ENCODE measurements around the gene MIER3. TPM values are rescaled to one million over a fixed set of nuclear protein-coding genes. Genes with fewer than 3 reads are reported as not detected.
A peak's percentile ranks its signal among the peaks of the same experiment; 100 is the strongest.
"Not testable (repeated sequence)": the region's sequence is repeated elsewhere in the genome, so short reads cannot be mapped to it uniquely, and the experiment has no call there.

Gene MIER3
- total and polyA plus RNA-seq, 2 experiments from 2014 or later, result 5.3 to 20.0 TPM

- H3K27me3 ChIP-seq (replicated peaks; ENCODE audit: insufficient read depth), result 0 out of 2 replicates have a peak, but pooled peaks cover 7% of the 10 kb centered on the region
- H3K9me2 ChIP-seq (ENCODE audit: insufficient read depth), result no peaks in the 10 kb centered on the region
- H3K79me2 ChIP-seq (ENCODE audit: insufficient read depth), result no peaks in the 10 kb centered on the region
- H3F3A ChIP-seq (ENCODE audit: insufficient read depth), result no peaks in the 10 kb centered on the region
- TF ChIP-seq EZH2phosphoT487 (IDR thresholded peaks at IDR 0.05; ENCODE audit: insufficient read depth, low read depth), result no peak
- TF ChIP-seq EZH2 (IDR thresholded peaks at IDR 0.05; ENCODE audit: insufficient read depth, poor library complexity, severe bottlenecking), result no peak
- H3K4me3 ChIP-seq, result no peak overlapping the region
- no peak for DNase-seq
- no peak overlapping the region for H3K4me2 ChIP-seq (ENCODE audit: unreplicated experiment)
- 91 to 93% methylated on average over 1 of the region's 1 CpG for WGBS, 2 experiments (ENCODE audit: low coverage in 1 of 2, low lambda C conversion rate in 2 of 2, missing lambda C conversion rate in 2 of 2)
- H3K27ac ChIP-seq, result no peak overlapping the region
- in situ Hi-C loops (cut with MboI), result no loop called here
- H3K36me3 ChIP-seq (ENCODE audit: low read depth), result no peaks in the 10 kb centered on the region
- no peak overlapping the region for H2AFZ ChIP-seq
- no peaks in the 10 kb centered on the region for H3K4me1 ChIP-seq (ENCODE audit: insufficient read depth)
- H4K20me1 ChIP-seq (ENCODE audit: insufficient read depth), result no peaks in the 10 kb centered on the region
- no peak overlapping the region for H3K9ac ChIP-seq
- H3K9me3 ChIP-seq (ENCODE audit: low read depth), result no peaks in the 10 kb centered on the region
Observed at GRCh38 chr5:56984445-56984844, 32.5 kb upstream of the MIER3 start.

- 30 to 37% methylated on average over 1 of the region's 1 CpG for WGBS, 2 experiments (ENCODE audit: low coverage in 1 of 2, low lambda C conversion rate in 2 of 2, missing lambda C conversion rate in 2 of 2)
- Histone ChIP-seq H3K4me3 (no peak overlapping the region), H3K27ac (no peak overlapping the region), H3K4me2 (ENCODE audit: unreplicated experiment) (no peak overlapping the region), H3F3A (ENCODE audit: insufficient read depth) (no peaks in the 10 kb centered on the region), H3K4me1 (ENCODE audit: insufficient read depth) (no peaks in the 10 kb centered on the region), H2AFZ (no peak overlapping the region), H3K36me3 (ENCODE audit: low read depth) (no peaks in the 10 kb centered on the region), H3K79me2 (ENCODE audit: insufficient read depth) (no peaks in the 10 kb centered on the region), H3K27me3 (replicated peaks; ENCODE audit: insufficient read depth) (0 out of 2 replicates have a peak, but pooled peaks cover 12% of the 10 kb centered on the region), H4K20me1 (ENCODE audit: insufficient read depth) (no peaks in the 10 kb centered on the region), H3K9ac (no peak overlapping the region), H3K9me2 (ENCODE audit: insufficient read depth) (no peaks in the 10 kb centered on the region), H3K9me3 (ENCODE audit: low read depth) (no peaks in the 10 kb centered on the region)
- DNase-seq, result no peak
- in situ Hi-C loops (cut with MboI), result no loop called here
- TF ChIP-seq EZH2 (IDR thresholded peaks at IDR 0.05; ENCODE audit: insufficient read depth, poor library complexity, severe bottlenecking) (no peak), EZH2phosphoT487 (IDR thresholded peaks at IDR 0.05; ENCODE audit: insufficient read depth, low read depth) (no peak)
Observed at GRCh38 chr5:56983593-56984361, 31.9 kb upstream of the MIER3 start.

GRCh38 chr5:56981548-56982315 lies 29.8 kb upstream of the MIER3 start:
- H3K36me3 ChIP-seq (ENCODE audit: low read depth), result no peaks in the 10 kb centered on the region
- no peak overlapping the region for H3K9ac ChIP-seq
- DNase-seq, result peak; percentile 3
- no peak overlapping the region for H3K4me3 ChIP-seq
- H3K79me2 ChIP-seq (ENCODE audit: insufficient read depth), result no peaks in the 10 kb centered on the region
- 0 out of 2 replicates have a peak, but pooled peaks cover 20% of the 10 kb centered on the region for H3K27me3 ChIP-seq (replicated peaks; ENCODE audit: insufficient read depth)
- H3K4me2 ChIP-seq (ENCODE audit: unreplicated experiment), result no peak overlapping the region
- whole genome bisulfite sequencing, 2 experiments (ENCODE audit: low coverage in 1 of 2, low lambda C conversion rate in 2 of 2, missing lambda C conversion rate in 2 of 2), result 13 to 16% methylated on average over 4 of the region's 4 CpGs
- no peaks in the 10 kb centered on the region for H3K9me3 ChIP-seq (ENCODE audit: low read depth)
- no peaks in the 10 kb centered on the region for H4K20me1 ChIP-seq (ENCODE audit: insufficient read depth)
- no peaks in the 10 kb centered on the region for H3K4me1 ChIP-seq (ENCODE audit: insufficient read depth)
- no peak overlapping the region for H2AFZ ChIP-seq
- H3F3A ChIP-seq (ENCODE audit: insufficient read depth), result no peaks in the 10 kb centered on the region
- TF ChIP-seq EZH2phosphoT487 (IDR thresholded peaks at IDR 0.05; ENCODE audit: insufficient read depth, low read depth) (no peak), EZH2 (IDR thresholded peaks at IDR 0.05; ENCODE audit: insufficient read depth, poor library complexity, severe bottlenecking) (no peak)
- in situ Hi-C loops (cut with MboI), result no loop called here
- no peak overlapping the region for H3K27ac ChIP-seq
- no peaks in the 10 kb centered on the region for H3K9me2 ChIP-seq (ENCODE audit: insufficient read depth)

GRCh38 chr5:56979968-56980367 lies 28.0 kb upstream of the MIER3 start:
- no peaks in the 10 kb centered on the region for H3K4me1 ChIP-seq (ENCODE audit: insufficient read depth)
- no peak for DNase-seq
- no peak for TF ChIP-seq EZH2 (IDR thresholded peaks at IDR 0.05; ENCODE audit: insufficient read depth, poor library complexity, severe bottlenecking)
- no peak for TF ChIP-seq EZH2phosphoT487 (IDR thresholded peaks at IDR 0.05; ENCODE audit: insufficient read depth, low read depth)
- no peak overlapping the region for H3K4me3 ChIP-seq
- H4K20me1 ChIP-seq (ENCODE audit: insufficient read depth), result no peaks in the 10 kb centered on the region
- no peaks in the 10 kb centered on the region for H3K36me3 ChIP-seq (ENCODE audit: low read depth)
- H3F3A ChIP-seq (ENCODE audit: insufficient read depth), result no peaks in the 10 kb centered on the region
- no peak overlapping the region for H3K4me2 ChIP-seq (ENCODE audit: unreplicated experiment)
- H3K9me2 ChIP-seq (ENCODE audit: insufficient read depth), result no peaks in the 10 kb centered on the region
- 50 to 57% methylated on average over 13 of the region's 13 CpGs for WGBS, 2 experiments (ENCODE audit: low coverage in 1 of 2, low lambda C conversion rate in 2 of 2, missing lambda C conversion rate in 2 of 2)
- H3K9me3 ChIP-seq (ENCODE audit: low read depth), result no peaks in the 10 kb centered on the region
- H3K79me2 ChIP-seq (ENCODE audit: insufficient read depth), result no peaks in the 10 kb centered on the region
- H3K27me3 ChIP-seq (replicated peaks; ENCODE audit: insufficient read depth), result peaks cover 28% of the 10 kb centered on the region
- no peak overlapping the region for H2AFZ ChIP-seq
- H3K27ac ChIP-seq, result no peak overlapping the region
- in situ Hi-C loops (cut with MboI), result no loop called here
- no peak overlapping the region for H3K9ac ChIP-seq

- 68 to 73% methylated on average over 4 of the region's 5 CpGs for WGBS, 2 experiments (ENCODE audit: low coverage in 1 of 2, low lambda C conversion rate in 2 of 2, missing lambda C conversion rate in 2 of 2)
- in situ Hi-C loops (cut with MboI), result not testable (repeated sequence)
Observed at GRCh38 chr5:56979526-56979925, 27.6 kb upstream of the MIER3 start.

More at GRCh38 chr5:56979526-56979925, 27.6 kb upstream of the MIER3 start:
- not testable (repeated sequence) for H3F3A ChIP-seq (ENCODE audit: insufficient read depth); H3K27ac ChIP-seq; DNase-seq; H3K9ac ChIP-seq; H4K20me1 ChIP-seq (ENCODE audit: insufficient read depth); H3K4me1 ChIP-seq (ENCODE audit: insufficient read depth); H3K4me2 ChIP-seq (ENCODE audit: unreplicated experiment); H2AFZ ChIP-seq; H3K9me2 ChIP-seq (ENCODE audit: insufficient read depth); H3K9me3 ChIP-seq (ENCODE audit: low read depth); H3K36me3 ChIP-seq (ENCODE audit: low read depth); H3K79me2 ChIP-seq (ENCODE audit: insufficient read depth); H3K4me3 ChIP-seq
- H3K27me3 ChIP-seq (replicated peaks; ENCODE audit: insufficient read depth), result peaks cover 33% of the 10 kb centered on the region
